ENCODE results near the gene ATP6V1F.

ATP6V1F gene, protein sequence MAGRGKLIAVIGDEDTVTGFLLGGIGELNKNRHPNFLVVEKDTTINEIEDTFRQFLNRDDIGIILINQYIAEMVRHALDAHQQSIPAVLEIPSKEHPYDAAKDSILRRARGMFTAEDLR

DNA sequence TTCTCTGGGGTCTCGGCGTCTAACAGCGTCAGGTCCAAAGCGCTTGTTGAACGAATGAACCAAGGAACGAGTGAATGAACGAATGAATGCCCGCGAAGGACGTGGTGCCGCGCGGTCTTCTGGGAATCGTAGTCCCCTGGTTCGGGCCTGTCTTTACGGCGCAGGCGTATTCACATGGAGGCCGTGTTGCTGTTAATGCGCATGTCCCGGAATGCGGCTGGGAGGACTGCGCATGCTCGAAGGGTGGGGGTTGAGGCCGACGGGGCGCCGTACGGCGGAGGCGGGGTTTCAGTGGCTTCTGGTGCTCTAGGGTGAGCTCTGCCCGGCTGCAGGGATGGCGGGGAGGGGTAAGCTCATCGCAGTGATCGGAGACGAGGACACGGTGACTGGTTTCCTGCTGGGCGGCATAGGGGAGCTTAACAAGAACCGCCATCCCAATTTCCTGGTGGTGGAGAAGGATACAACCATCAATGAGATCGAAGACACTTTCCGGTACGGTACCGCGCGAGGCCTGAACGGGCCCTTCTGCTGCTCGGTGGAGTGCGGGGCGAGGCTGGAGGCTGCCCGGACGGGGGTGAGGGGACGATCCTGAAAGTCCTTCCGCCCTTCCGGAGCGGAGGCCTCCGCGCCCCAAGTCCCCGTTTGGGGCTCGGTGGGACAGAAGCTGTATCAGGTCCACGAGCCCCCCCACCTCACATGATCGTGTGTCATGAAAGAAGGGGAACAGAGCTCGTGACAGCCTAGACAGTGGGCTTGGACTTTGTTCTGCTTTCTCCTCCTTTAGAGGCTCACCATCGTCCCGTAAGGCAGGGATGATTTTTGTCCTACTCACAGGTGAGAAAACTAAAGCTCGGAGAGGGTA lies at the start of gene ATP6V1F:
TSS of gene ATP6V1F (plus strand) at position 286 of the 862 bp plus-strand sequence. CDS start at position 335, 49 bp downstream.
- peak; percentile 100 for DNase-seq

DNA sequence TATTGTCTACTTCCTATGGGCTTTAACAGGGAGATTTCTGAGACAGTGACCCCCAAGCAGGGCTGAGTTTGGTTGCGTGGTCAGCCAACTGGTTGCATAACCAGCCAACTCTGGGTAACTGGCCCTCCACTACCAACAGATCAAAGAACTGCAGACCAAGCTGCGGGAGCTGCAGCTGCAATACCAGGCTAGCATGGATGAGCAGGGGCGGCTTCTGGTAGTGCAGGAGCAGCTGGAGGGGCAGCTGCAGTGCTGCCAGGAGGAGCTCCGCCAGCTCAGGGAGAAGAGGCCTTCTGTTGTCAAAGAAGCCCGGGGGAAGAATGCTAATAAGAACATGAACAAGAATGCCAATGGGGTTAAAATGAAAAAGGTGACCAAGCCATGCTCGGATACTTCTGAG lies 48.2 kb upstream of the ATP6V1F start:
- DNase-seq, result no peak

DNA sequence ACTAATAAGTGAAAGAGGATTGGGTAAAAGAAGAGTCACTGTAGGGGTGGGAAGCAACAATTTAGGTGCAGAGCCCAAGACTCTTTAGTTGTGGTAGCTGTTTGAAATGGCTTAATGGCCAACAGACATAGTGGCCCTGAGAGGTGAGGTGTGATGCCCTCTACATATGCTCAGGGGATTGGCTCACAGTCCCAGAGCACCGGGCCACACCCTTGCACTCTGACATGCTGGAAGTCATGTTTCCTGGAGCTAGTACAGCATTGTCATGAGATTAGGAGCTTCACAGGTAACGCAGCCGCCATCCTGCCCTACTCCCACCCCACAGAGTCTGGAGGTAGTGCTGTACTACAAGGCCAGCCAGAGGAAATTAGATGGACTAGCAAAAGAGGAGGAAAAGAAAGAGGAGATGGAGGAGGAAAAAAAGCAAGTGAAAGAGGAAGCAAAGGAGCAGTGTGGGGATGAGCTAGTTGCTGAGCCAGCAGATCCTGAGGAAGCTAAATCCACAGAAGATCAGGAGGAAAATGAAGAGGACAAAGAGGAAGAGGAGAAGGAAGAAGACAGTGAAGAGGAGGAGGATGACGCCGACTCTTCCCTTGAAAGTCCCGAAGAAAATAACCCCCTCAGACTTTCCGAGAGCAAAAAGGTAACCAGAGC lies 47.2 kb upstream of the ATP6V1F start:
- no peak for DNase-seq

DNA sequence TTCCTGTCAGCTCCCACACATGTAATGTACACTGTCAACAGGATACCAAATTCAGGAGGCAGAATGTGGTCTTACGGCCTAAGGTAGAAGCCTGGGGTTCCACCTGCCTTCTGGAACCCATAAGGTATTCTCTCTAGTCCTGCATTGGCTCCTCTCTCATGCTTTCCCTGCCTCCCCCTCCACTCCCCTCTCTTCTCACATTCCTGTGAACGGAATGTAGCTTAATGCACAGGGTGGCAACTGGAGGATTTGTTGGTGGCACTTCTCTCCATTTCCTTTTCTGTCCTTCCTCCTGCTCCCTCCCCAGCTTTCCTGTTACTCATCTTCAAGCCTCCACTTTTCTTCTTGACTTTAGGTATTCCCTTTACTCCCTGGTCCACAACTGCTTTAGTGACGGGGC lies 44.0 kb upstream of the ATP6V1F start:
- DNase-seq, result no peak

DNA sequence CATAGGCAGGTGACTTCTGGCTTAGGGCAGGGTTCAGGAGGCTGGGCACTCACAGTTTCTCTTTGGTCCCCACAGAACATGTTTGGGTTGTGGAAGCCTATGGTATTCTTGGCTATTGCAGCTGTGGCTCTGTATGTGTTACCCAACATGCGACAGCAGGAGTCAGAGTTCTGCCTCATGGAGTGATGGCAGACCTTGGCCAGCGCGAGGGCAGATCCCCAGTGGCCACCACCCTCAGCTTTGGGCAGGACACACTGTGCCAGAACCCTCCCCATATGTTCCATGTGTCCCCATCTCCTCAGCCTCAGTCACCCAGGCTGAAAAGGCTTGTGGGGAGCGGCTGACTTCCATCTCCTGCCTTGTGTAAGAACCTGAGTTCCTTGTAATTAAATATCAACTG lies 40.9 kb upstream of the ATP6V1F start:
- DNase-seq, result no peak

DNA sequence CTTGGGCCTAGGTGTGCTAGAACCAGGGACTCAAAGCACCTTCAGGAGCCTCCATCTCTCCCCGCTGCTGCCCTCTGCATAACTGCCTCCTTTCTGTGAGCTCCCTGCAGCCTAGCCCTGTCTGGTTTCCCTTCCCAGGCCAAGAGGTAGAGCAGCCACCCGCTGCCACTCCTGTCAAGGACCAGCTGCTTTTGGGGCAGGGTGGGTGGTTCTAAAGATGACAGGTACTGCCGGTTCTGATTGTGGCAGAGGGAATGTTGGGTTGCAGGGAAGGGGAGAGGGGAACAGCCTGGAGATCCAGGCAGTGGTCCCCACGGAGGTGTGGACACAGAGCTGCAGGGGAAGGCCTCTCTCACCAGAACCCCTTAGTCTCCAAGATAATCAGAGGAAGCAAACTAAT lies 36.1 kb upstream of the ATP6V1F start:
- no peak for DNase-seq

DNA sequence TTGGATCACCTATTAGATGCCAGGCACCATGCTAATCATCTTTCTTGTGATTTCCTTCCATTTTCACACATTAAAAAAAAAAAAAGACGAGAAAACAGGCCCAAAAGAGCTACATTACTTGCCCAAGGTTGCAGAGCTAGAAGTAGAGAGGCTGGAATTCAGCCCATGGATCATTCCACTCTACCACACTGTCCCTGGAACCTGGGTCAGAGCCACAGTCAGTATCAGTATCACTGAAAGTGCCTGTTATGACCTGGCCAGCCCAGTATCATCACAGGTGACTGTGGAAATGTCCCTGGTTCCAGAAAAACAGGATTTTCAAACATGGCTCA lies 35.8 kb upstream of the ATP6V1F start:
- DNase-seq, result no peak

DNA sequence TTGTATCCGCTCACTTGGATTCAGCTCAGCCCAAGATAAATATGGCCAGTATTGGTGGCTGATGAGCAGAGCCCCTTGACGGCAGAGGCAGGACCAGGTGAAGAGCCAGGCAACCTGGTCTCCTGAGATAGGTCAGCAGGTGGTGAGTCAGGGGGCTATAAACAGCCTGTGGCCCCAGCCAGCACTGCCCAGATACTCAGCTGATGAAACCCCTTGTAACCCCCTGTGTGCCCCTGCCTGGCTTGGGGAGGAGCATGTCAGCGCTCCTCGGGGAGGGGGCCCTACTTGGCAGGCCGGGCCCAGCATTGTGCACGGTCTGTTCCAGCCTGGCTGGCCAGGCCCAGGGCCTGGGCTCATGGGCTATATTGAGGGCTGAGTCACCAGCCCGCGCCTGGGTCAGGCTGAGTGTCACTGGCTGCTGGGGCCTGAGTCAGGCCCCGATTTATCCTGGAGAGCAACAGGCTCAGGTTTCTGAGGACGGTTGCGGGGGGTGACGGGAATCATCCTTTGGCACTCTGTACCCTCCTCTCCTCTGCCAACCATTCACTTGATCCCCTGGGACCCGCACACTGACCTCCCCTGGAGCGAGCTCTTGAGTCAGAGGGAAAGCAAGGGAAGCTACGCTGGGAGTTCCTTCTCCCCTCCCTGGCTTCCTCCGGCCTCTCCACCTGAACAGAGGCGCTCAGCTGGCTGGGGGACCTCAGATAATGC lies 35.3 kb upstream of the ATP6V1F start:
- DNase-seq, result no peak

DNA sequence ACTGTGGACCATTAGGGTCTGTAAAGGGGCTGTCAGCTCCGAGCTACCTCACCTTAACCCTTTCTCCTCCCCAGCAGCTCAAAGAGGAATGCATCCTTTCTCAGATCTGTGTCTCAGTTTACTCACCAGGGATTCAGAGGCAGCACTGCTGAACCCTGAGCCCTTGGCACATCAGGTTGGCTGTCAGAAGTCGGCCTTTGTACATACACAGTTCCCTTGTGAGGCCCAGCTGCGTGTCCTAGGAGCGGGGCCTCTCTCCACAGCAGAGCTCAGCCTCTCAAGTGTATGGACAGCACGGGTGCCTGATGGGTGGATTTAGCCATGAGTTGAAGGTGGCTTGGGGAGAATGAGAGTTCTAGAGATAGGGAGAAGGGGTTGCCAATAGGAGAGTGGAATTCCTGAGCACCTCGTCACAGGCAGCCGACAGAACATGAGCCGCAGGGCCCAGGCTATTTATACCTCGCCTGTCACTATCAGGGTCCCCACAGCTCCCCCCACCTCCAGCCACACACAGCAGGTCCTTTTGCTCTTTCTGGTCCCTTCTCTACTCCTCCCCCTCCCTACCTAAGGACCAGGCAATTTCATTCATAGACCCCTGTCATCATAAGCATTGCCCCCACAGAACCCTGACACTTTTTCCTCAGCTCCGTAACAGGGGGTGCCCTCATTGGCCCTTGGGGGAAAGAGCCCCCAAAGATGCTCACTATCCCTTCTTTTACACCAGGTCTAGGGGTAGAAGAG lies 34.5 kb upstream of the ATP6V1F start:
- DNase-seq, result no peak

DNA sequence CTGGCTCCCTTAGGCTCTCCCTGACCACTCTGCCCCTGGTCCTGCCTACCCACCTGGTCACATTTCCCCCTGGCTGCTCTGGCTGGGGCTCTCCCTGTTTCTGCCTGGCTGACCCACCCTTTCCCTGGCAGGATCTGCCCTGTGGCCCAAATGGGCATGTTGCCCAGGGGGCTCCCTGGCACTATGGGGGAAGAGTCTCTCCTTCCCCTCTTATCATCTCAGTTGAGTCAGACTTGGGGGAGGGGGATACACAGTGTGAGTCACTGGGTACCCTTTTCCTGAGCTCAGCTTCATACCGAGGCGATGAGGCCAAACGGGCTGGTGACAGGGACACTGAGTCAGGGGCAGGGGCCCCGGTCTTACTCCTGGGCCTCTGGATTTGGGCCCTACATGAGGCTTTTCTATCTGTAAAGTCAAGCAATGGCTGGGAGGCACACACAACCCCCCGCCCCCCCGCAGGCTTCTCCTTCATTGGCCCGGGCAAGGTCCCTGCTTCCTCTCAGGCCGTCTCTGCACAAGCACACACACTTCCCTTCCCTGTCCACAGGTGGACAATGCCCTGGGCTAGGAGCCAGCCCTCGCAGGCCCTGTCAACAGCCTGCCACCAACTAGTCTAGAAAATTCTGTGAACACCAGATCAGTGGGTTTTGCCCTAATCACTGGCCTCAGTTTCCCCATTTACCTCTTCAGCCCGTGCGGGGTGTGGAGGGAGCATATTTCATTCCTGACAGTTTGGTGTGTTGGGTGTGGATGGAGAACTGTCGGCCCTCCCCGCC lies 33.1 kb upstream of the ATP6V1F start:
- DNase-seq, result no peak

DNA sequence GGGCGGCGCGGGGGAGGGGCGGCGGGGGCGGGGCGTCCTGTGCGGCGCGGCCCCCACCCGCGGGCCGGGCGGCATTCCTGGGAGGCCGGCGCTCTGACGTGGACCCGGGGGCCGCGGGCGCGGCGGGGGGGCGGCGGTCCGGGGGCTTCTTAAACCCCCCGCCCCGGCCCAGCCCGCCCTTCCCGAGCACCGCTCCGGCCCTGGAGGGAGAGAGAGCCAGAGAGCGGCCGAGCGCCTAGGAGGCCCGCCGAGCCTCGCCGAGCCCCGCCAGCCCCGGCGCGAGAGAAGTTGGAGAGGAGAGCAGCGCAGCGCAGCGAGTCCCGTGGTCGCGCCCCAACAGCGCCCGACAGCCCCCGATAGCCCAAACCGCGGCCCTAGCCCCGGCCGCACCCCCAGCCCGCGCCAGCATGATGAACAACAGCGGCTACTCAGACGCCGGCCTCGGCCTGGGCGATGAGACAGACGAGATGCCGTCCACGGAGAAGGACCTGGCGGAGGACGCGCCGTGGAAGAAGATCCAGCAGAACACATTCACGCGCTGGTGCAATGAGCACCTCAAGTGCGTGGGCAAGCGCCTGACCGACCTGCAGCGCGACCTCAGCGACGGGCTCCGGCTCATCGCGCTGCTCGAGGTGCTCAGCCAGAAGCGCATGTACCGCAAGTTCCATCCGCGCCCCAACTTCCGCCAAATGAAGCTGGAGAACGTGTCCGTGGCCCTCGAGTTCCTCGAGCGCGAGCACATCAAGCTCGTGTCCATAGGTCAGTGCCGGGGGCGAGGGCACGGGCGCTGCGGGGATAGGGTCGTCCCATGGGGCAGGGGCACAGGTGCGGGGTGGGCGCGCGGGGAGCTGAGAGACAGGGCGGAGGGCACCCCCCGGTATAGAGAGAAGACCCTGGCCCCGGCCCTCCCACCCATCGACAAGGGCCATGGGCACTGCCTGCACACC lies 32.2 kb upstream of the ATP6V1F start, which contains the start of gene FLNC:
TSS of gene FLNC (plus strand) at position 176 of the 947 bp plus-strand sequence. CDS start at position 408, 232 bp downstream.
- DNase-seq, result peak; percentile 38

DNA sequence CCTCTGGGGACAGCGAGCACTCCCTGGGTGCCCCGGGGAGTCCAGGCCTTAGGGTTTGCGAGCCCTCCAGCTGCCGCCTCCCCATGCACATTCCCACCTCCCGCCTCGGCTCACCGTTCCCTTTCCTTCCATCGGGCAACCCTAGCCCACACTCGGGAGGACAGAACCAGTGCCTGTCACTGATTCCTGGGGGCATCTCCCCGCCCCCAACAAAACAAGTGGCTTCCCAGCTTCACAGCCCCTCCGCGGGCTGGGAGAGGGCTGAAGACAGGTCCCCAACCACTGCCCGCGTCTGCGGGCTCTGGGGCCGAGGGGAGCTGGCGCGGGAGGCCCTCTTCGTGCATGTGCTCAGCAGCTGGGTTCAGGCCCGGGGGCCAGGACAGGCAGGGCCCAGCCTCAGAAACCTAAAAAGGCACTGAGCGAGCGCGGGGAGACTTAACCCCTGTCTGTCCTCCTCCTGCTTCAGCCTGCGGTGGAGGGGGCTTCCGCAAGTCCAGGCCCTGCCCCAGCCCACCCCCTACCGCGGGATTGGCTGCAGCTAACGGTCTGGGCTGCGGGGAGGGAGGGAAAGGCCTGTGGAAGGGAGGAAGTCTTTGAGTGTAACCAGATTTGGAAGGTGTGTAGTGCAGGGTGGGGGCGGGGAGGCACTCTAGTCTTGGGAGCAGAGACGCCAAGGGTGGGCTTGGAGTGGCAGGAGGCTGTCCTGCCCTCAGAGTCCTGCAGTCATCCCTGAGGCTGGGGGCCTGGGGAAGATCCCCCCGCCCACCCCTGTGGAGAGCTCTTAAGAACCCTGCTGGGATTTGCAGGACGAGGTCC lies 31.3 kb upstream of the ATP6V1F start:
- no peak for DNase-seq

DNA sequence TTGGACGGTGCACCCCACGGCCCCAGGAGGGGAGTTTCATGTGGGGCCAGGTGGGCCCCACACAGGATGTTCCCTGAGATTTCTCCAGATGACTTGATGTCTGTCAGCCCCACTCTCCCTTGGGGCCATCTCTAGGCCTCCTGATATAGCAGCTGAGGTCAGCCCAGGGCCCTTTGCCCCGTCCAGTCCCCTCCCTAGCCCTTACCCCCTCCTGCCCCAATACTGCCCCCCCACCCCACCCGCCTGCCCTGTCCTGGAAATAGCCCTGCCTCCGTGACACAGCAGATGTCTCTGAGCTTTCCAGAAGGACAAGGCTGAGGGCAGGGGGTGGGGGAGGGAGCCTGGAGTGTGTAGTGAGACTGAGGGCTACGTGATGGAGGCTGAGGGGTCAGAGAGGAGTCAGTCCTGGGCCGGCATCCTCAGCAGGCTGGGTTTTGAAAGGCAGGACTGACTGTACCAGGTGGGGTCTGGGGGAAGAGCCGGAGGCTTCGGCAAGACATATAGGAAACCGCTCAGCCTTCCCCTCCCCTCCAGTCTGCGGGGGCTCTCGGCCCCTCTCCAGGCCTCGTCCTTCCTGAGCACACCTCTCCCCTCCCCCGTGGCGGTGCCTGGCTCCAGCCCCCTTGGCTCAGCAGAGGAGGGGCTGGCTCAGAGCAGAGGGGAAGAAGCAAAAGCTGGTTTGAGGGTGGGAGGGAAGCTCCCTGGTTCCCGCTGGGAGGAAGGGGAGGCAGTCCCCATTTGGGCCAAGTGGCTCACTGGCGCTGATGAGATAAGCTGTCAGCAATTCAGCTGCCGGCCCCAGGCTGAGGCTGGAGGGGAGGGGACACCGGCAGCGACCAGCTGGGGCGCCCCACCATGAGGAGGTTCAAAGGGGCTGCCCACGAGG lies 30.4 kb upstream of the ATP6V1F start:
- no peak for DNase-seq

DNA sequence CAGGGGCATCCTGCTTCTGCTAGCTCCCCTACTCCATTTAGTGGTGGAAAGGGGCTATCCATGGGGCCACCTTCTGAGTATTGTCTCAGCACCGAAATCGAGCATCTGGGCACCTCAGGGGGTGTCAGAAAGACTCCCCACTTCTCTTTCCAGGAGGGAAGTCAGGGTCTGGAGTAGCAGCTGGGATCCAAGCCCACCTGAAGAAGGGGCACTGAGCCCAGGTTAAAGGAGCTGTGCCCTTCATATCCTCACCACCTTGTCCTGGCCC lies 29.8 kb upstream of the ATP6V1F start:
- no peak for DNase-seq

DNA sequence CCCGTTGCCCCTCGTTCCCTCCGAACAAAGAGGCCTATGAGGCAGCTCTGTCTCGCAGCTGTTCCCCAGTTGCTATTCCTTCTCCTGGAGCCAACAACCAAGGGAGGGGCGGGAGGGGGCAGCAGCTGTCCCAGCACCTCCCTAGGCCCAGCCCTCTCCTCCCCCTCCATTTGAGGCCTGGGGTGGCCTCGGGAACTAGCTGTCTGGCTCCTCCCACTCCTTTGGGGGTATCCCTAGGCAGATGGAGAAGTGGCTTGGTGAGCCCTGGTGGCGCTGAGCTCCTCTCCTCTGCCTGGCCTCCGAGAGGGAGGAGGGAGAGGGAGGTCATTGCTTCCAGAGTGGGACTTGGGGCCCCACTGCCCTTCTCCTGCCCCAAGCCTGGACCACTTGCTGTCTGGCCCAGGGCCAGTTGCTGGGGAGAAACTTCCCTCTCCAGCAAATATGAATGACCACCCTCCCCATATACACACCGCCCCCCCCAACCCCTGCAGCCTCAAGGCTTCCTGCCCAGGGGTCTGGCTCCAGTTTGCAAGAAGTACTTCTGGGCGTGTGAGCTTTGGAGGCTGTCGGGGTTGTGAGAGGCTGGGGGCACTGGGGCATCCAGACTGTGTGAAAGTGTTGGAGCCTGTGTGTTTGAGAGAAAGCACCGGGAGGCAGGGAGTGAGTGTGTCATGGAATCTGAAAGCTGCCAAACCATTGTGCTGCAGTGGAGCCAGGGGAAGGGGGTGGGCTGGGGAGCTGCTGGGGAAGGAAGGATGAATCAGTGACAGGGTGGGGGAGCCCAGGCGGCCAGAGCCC lies 29.3 kb upstream of the ATP6V1F start:
- no peak for DNase-seq

DNA sequence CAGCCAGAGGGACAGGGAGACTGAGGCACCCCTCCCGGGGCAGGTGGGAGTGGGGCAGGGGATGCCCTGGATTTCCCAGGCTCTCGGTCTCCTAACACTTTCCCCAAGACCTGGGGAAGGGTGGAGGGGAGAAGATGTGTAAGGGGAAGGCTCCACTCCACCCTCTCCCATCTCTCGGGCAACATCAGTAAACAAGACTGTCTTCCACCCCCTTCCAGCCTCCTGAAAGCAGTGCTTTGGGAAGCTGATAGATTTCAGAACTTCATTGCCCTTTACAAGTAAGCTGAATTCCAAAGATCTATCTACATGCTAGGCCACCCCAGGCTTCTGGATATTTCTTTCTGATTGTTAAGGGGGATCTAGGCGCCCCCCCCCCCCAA lies 28.7 kb upstream of the ATP6V1F start:
- no peak for DNase-seq

DNA sequence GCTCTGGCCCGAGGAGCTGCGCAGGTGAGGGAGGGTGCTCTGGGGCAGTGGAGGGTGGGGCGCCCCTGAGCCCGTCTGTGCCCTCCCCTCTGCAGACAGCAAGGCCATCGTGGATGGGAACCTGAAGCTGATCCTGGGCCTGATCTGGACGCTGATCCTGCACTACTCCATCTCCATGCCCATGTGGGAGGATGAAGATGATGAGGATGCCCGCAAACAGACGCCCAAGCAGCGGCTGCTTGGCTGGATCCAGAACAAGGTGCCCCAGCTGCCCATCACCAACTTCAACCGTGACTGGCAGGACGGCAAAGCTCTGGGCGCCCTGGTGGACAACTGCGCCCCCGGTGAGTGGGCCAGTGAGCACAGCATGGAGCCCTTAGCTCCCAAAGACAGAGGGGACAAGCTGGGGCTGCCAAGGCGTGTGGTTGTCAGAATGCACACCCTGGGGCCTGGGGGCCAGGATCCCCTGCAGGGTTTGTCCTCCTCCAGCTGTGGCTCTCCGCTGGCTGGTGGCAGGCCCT lies 27.4 kb upstream of the ATP6V1F start:
- DNase-seq, result no peak
